Activated T-cell treated with anti-CD3 and anti-CD28 coated beads, Interleukin-2, amount 50 U/mL, for 4 hours (primary cell): ENCODE data around the gene CNNM4. TPM values are rescaled to one million over a fixed set of nuclear protein-coding genes. Genes with fewer than 3 reads are reported as not detected.
A peak's percentile ranks its signal among the peaks of the same experiment; 100 is the strongest.

Experiments
- ATAC-seq, 2 donors: fragments of 200-7000 bp; cut with Tn5 transposase; one replicate each; pipeline ENCODE4 v1.10.0; 2021
- DNase-seq: peaks from one replicate; pipeline ENCODE4 v3.0.0-alpha.2; 2020
- H3K27me3 Mint-ChIP-seq: one replicate; pipeline ENCODE4 v1.8.0; 2021; ENCODE audit warnings: low read depth, mixed read lengths
- H3K36me3 Mint-ChIP-seq: one replicate; pipeline ENCODE4 v1.8.0; 2022; ENCODE audit warnings: mixed read lengths; ENCODE audit not compliant: insufficient read depth
- H3K4me1 Mint-ChIP-seq: one replicate; pipeline ENCODE4 v1.8.0; 2021; ENCODE audit warnings: low read depth, mixed read lengths
- H3K4me3 Mint-ChIP-seq: one replicate; pipeline ENCODE4 v1.8.0; 2021; ENCODE audit warnings: mild to moderate bottlenecking, moderate library complexity, mixed read lengths
- H3K9me3 Mint-ChIP-seq: one replicate; pipeline ENCODE4 v1.8.0; 2021; ENCODE audit warnings: mixed read lengths
- total RNA-seq, 3 donors: library from RNA; stranded (reverse); gene quantifications; one replicate each; pipeline ENCODE4 v1.2.1, GENCODE V29; 2021

The CNNM4 gene
- total RNA-seq, 3 donors from 2014 or later: 6.3 to 6.9 (median 6.4) TPM

GRCh38 chr2:96838345-96839292, 77.9 kb downstream of the CNNM4 start:
- Mint-ChIP-seq H3K9me3 (no peaks in the 10 kb centered on the region), H3K4me1 (peaks cover 12% of the 10 kb centered on the region), H3K4me3 (no peak overlapping the region), H3K36me3 (peaks cover 4% of the 10 kb centered on the region), H3K27me3 (no peaks in the 10 kb centered on the region)
- ATAC-seq: peak in 1 of 2 donors; percentile 8
- DNase-seq: no peak

GRCh38 chr2:96839293-96839874, 78.7 kb downstream of the CNNM4 start:
- Mint-ChIP-seq H3K9me3 (no peaks in the 10 kb centered on the region), H3K27me3 (no peaks in the 10 kb centered on the region), H3K4me1 (peaks cover 12% of the 10 kb centered on the region), H3K4me3 (peak overlapping the region; percentile 24), H3K36me3 (peaks cover 3% of the 10 kb centered on the region)
- peak; percentile 89 to 91 for ATAC-seq
- peak; percentile 69 for DNase-seq

DNA sequence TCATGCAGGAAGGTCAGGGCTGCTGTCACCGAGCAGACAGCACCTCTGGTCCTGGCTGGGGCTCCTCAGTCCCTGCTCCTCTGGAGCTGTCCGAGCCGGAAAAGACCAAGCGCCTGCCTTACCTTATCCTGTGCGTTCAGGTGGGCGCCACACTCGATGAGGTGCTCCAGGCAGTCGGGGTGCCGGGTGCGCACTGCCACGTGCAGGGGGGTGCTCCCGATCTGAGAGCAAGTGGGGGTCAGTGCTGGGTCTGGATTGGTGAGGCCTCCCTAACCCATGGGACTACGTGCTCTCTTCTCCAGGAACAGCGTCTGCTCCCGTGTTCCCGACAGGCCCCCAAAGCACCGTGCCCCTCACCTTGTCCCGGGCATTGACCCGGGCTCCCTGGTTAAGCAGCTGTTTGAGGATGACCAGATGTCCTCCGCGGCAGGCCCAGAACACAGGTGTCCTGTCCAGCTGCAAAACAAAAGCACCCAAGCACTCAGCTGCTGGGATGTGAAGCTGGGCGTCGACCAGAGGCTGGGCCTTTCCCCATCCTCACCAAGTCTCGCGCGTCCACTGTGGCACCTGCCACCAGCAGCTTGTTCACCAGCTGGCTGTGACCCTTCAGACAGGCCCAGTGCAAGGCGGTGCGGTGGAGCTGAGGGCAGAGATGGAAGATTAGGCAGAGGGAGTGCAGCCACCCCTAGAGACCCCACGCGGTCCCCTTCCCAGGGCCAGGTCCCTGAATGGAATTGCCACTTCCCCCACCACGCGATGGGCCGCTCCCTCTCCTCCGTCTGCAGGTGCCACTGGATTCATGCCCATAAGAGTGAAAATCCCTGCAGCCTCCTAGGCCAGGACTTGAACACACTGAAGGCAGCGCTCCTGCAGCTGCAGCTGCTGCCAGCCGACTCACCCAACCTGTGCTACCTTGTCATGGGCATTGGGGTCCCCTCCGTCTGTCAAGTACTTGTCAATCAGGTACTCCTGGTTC, 79.5 kb downstream of the CNNM4 start:
- H3K27me3 Mint-ChIP-seq: no peaks in the 10 kb centered on the region
- peaks cover 12% of the 10 kb centered on the region for H3K4me1 Mint-ChIP-seq
- H3K36me3 Mint-ChIP-seq: peaks cover 1% of the 10 kb centered on the region
- H3K9me3 Mint-ChIP-seq: no peaks in the 10 kb centered on the region
- no peak for DNase-seq
- ATAC-seq: no peak
- peak overlapping the region; percentile 21 for H3K4me3 Mint-ChIP-seq

DNA sequence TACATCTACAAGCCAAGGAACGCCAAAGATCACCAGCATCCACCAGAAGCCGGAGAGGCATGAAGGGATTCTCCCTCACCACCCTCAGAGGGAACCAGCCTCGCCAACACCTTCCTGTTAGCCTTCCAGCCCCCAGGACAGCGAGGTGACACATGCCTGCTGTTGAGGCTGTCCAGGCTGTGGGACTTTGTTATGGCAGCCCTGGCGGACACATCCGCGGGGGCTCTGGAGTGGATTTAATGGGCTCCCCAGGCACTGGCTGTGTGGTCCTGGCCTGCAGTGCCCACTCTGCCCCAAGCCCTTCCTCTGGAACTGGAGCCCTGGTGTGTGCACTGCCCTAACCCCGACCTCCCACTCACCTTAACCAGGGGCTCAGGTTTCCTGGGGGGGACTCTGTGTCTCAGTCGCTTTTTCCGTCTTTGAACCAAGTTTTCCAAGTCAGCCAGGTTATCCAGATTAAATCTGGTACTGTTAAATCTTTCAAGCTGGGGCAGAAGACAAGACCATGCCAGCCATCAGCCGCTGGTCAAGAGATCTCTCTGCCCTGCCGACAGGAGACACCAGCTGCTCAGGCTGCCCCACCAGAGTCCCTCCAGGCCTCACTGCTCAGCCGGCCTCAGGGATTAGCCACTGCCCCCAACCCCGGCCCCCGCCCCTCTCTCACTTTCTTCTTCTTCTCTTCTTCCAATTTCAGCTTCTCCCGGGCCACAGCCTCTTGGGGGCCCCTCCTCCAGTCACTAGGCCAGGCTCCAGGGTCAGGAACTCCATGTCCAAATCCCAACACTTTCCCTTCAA, 81.2 kb downstream of the CNNM4 start:
- Mint-ChIP-seq H3K4me3 (no peak overlapping the region), H3K36me3 (no peaks in the 10 kb centered on the region), H3K4me1 (peaks cover 12% of the 10 kb centered on the region), H3K9me3 (no peaks in the 10 kb centered on the region), H3K27me3 (no peaks in the 10 kb centered on the region)
- ATAC-seq (no peak), DNase-seq (no peak)

DNA sequence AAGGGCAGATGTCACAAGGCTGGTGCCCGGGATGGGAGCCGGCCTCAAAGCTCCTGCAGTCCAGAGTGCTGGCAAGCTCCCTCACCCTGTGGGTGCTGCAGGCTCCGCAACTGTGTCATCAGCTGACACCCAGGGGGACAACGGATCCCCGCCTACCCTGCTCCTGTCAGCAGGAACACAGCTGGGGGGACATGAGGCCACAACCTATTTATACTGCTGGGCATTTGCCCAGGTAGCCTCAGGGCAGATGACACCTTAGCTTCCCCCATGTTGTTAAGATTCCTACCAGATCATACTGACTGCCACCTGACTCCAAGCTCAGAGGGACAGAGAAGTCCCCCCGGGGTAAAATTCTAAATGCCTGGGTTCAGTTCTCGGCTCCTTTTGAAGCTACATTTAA, 81.9 kb downstream of the CNNM4 start:
- Mint-ChIP-seq H3K4me3 (no peak overlapping the region), H3K36me3 (peaks cover 2% of the 10 kb centered on the region), H3K27me3 (no peaks in the 10 kb centered on the region), H3K4me1 (peaks cover 12% of the 10 kb centered on the region), H3K9me3 (no peaks in the 10 kb centered on the region)
- DNase-seq (no peak), ATAC-seq (no peak)

DNA sequence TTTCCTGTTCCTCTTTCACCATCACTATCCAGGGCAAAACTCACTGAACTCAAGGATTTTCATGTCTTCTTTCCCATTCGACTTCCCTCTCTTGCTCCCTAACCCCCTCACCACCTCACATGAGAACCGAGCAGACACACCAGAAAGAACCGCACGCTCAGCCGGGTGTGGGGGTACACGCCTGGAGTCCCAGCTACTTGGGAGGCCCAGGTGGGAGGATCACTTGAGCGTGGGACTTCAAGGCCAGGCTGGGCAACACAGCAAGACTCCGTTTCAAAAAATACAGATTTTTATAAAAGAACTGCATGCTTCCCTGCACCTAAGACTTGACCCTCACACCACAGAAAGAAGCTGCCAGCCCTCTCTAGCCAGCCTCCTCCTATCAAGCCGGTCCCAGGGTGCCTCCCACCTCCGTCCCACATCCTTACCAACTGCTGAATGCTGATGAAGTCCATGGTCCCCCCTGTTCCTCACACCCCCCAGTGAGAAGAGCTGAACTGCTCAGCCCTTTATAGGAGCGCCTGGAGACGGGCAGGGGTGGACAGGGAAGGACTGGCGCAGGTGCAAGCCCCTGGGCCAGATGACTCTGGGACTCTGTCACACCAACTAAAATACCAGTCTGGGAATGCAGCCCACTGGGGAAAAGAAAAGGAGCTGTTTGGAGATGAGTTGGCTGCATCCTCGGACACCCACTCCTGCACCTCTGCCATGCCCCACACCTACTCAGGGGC, 83.0 kb downstream of the CNNM4 start, which contains the start of gene ANKRD23:
TSS of gene ANKRD23 (minus strand) at position 484 of the 731 bp plus-strand sequence. CDS start at position 455, 29 bp downstream.
- H3K36me3 Mint-ChIP-seq: peaks cover 5% of the 10 kb centered on the region

GRCh38 chr2:96844405-96844808, 83.7 kb downstream of the CNNM4 start:
- Mint-ChIP-seq H3K9me3 (no peaks in the 10 kb centered on the region), H3K27me3 (no peaks in the 10 kb centered on the region), H3K36me3 (peaks cover 5% of the 10 kb centered on the region), H3K4me3 (no peak overlapping the region), H3K4me1 (peaks cover 4% of the 10 kb centered on the region)
- DNase-seq (no peak), ATAC-seq (no peak)

More for the DNA sequence above, 83.0 kb downstream of the CNNM4 start, which contains the start of gene ANKRD23:
- H3K27me3 Mint-ChIP-seq: no peaks in the 10 kb centered on the region
- no peak within 1 kb of the TSS for H3K4me3 Mint-ChIP-seq
- H3K9me3 Mint-ChIP-seq: no peaks in the 10 kb centered on the region
- peaks cover 8% of the 10 kb centered on the region for H3K4me1 Mint-ChIP-seq
- ATAC-seq (no peak), DNase-seq (no peak)

- H3K4me1 Mint-ChIP-seq: no peaks in the 10 kb centered on the region
- peaks cover 11% of the 10 kb centered on the region for H3K36me3 Mint-ChIP-seq
- H3K4me3 Mint-ChIP-seq: no peak overlapping the region
- no peaks in the 10 kb centered on the region for H3K27me3 Mint-ChIP-seq
- H3K9me3 Mint-ChIP-seq: no peaks in the 10 kb centered on the region
- ATAC-seq (no peak), DNase-seq (no peak)
These were observed 86.1 kb downstream of the CNNM4 start for GRCh38 chr2:96846825-96847224.

GRCh38 chr2:96847586-96847985, 86.9 kb downstream of the CNNM4 start:
- no peaks in the 10 kb centered on the region for H3K27me3 Mint-ChIP-seq
- no peaks in the 10 kb centered on the region for H3K9me3 Mint-ChIP-seq
- H3K4me3 Mint-ChIP-seq: no peak overlapping the region
- ATAC-seq (no peak), DNase-seq (no peak)
- H3K36me3 Mint-ChIP-seq: peaks cover 11% of the 10 kb centered on the region
- H3K4me1 Mint-ChIP-seq: no peaks in the 10 kb centered on the region

DNA sequence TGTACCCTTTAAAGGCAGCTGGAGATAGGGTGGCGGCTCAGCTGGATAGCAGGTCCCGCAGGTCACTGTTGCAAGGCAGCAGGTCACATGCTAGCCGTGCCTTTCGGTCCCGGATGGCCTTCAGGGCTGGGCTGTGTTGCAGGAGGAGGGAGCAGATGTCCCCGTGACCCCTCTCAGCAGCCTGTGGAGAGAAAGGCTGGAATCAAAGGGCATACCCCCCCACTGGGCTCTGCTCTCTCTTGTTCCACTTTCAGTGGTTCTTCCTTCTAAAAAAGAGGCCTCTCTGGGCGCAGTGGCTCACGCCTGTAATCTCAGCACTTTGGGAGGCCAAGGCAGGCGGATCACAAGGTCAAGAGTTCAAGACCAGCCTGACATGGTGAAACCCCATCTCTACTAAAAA, 87.6 kb downstream of the CNNM4 start:
- no peaks in the 10 kb centered on the region for H3K9me3 Mint-ChIP-seq
- ATAC-seq (no peak), DNase-seq (no peak)
- no peaks in the 10 kb centered on the region for H3K27me3 Mint-ChIP-seq
- H3K4me1 Mint-ChIP-seq: no peaks in the 10 kb centered on the region
- peaks cover 15% of the 10 kb centered on the region for H3K36me3 Mint-ChIP-seq
- no peak overlapping the region for H3K4me3 Mint-ChIP-seq

DNA sequence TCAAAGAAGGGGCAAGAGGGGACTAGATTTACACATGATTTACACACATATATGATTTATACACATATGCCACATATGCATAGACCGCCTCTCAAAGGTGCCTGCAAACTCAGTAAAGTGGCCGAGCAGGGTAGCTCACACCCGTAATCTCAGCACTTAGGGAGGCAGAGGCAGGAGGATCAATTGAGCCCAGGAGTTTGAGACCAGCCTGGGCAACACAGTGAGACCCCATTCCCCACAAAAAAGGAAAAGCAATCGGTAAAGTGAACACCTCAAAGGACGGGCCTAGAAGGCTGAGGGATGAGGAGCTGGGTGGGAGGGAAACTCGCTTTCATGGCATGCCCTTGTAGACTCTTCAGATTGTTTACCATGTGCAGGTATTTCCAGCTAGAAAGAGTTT, 92.0 kb downstream of the CNNM4 start:
- DNase-seq: no peak
- H3K27me3 Mint-ChIP-seq: no peaks in the 10 kb centered on the region
- peaks cover 14% of the 10 kb centered on the region for H3K4me1 Mint-ChIP-seq
- no peak for ATAC-seq
- no peak overlapping the region for H3K4me3 Mint-ChIP-seq
- peaks cover 21% of the 10 kb centered on the region for H3K36me3 Mint-ChIP-seq
- H3K9me3 Mint-ChIP-seq: no peaks in the 10 kb centered on the region

DNA sequence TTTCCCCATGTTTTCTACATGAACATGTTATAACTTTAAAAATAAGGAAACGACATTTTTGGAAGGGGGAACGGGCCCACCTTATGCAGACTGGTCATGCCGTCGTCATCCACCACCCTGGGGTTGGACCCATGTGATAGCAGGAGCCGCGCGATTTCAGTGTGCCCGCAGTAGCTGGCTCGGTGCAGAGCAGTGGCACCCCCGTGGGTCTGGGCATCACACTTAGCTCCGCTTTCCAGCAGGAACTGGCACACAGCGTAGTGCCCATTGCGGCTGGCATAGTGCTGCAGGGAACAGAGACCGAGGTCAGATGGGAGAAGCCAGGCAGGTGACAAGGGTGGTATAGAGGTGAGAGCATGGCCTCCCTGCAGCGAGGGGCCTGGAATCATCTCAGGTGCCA, 92.6 kb downstream of the CNNM4 start:
- DNase-seq (no peak), ATAC-seq (no peak)
- H3K27me3 Mint-ChIP-seq: no peaks in the 10 kb centered on the region
- no peak overlapping the region for H3K4me3 Mint-ChIP-seq
- H3K9me3 Mint-ChIP-seq: no peaks in the 10 kb centered on the region
- peaks cover 19% of the 10 kb centered on the region for H3K36me3 Mint-ChIP-seq
- H3K4me1 Mint-ChIP-seq: peaks cover 14% of the 10 kb centered on the region
